Osteoblast (primary cell): ENCODE data around the gene ZFHX3. TPM values are rescaled to one million over a fixed set of nuclear protein-coding genes. Genes with fewer than 3 reads are reported as not detected.
"Not testable (repeated sequence)": the region's sequence is repeated elsewhere in the genome, so short reads cannot be mapped to it uniquely, and the experiment has no call there.

ENCODE experiments used
- DNase-seq: peaks from one replicate; pipeline ENCODE4 v3.0.0; 2011; ENCODE audit warnings: low spot score, mixed read lengths; ENCODE audit not compliant: insufficient read length; ENCODE audit errors: missing footprints
- H2AFZ ChIP-seq: 2 replicates; pipeline ENCODE4 v1.6.0; 2011; ENCODE audit warnings: mild to moderate bottlenecking, low read length
- H3K27ac ChIP-seq: 2 replicates; pipeline ENCODE4 v1.5.1; 2011; ENCODE audit warnings: mild to moderate bottlenecking, low read depth, low read length, moderate library complexity
- H3K27me3 ChIP-seq: 2 replicates; pipeline ENCODE4 v1.6.0; 2012; ENCODE audit warnings: mild to moderate bottlenecking, control low read depth, inconsistent platforms, low read length, moderate library complexity; ENCODE audit not compliant: insufficient read depth
- H3K36me3 ChIP-seq: 2 replicates; pipeline ENCODE4 v1.5.1; 2011; ENCODE audit warnings: mild to moderate bottlenecking, low read length, control low read depth, moderate library complexity; ENCODE audit not compliant: insufficient read depth
- H3K4me1 ChIP-seq: 2 replicates; pipeline ENCODE4 v1.5.1; 2011; ENCODE audit warnings: mild to moderate bottlenecking, low read length, control low read depth, moderate library complexity; ENCODE audit not compliant: insufficient read depth
- H3K4me2 ChIP-seq: 2 replicates; pipeline ENCODE4 v1.6.0; 2011; ENCODE audit warnings: mild to moderate bottlenecking, low read length; ENCODE audit not compliant: insufficient read depth
- H3K4me3 ChIP-seq: fragments of 200-600 bp; sonication (generic); 3 replicates; pipeline ENCODE4 v1.5.1; 2012; ENCODE audit warnings: mild to moderate bottlenecking, low read length, inconsistent platforms; ENCODE audit not compliant: insufficient read depth
- H3K79me2 ChIP-seq: 2 replicates; pipeline ENCODE4 v1.6.0; 2012; ENCODE audit warnings: mild to moderate bottlenecking, low read length, control low read depth, inconsistent platforms; ENCODE audit not compliant: insufficient read depth
- H3K9me3 ChIP-seq: 2 replicates; pipeline ENCODE4 v1.5.1; 2011; ENCODE audit warnings: low read depth, low read length, control low read depth
- H4K20me1 ChIP-seq: 2 replicates; pipeline ENCODE4 v1.6.0; 2012; ENCODE audit warnings: mild to moderate bottlenecking, low read length, control low read depth; ENCODE audit not compliant: insufficient read depth
- CTCF ChIP-seq: IDR thresholded peaks from 2 replicates; pipeline ENCODE4 v1.5.1; 2011; ENCODE audit warnings: mild to moderate bottlenecking, low read depth, low read length, moderate library complexity; ENCODE audit errors: extremely low read depth
- total RNA-seq: library from RNA; depleted of rRNA; stranded (reverse); fragments of >200 nt; gene quantifications from 2 replicates; pipeline ENCODE4 v1.2.3, GENCODE V29; 2012

ZFHX3 gene
- total RNA-seq, 1 donor = 14.5 TPM

- Histone ChIP-seq H3K4me1 (peaks cover 20% of the 10 kb centered on the region), H3K27ac (no peak overlapping the region), H3K4me3 (no peak overlapping the region), H4K20me1 (peaks cover 56% of the 10 kb centered on the region), H2AFZ (no peak overlapping the region), H3K79me2 (peaks cover 99% of the 10 kb centered on the region), H3K4me2 (no peak overlapping the region), H3K27me3 (no peaks in the 10 kb centered on the region), H3K36me3 (no peaks in the 10 kb centered on the region), H3K9me3 (no peaks in the 10 kb centered on the region)
- DNase-seq = no peak
- TF ChIP-seq CTCF = no peak
These were observed 50.8 kb downstream of the ZFHX3 start for GRCh38 chr16:72997141-72997542.

GRCh38 chr16:72996291-72997062 lies 51.5 kb downstream of the ZFHX3 start:
- peaks cover 99% of the 10 kb centered on the region for H3K79me2 ChIP-seq
- no peak for TF ChIP-seq CTCF
- no peak overlapping the region for H3K4me2 ChIP-seq
- DNase-seq = no peak
- no peak overlapping the region for H3K4me3 ChIP-seq
- no peak overlapping the region for H2AFZ ChIP-seq
- no peaks in the 10 kb centered on the region for H3K27me3 ChIP-seq
- H4K20me1 ChIP-seq = peaks cover 50% of the 10 kb centered on the region
- H3K36me3 ChIP-seq = no peaks in the 10 kb centered on the region
- H3K4me1 ChIP-seq = peaks cover 26% of the 10 kb centered on the region
- H3K27ac ChIP-seq = no peak overlapping the region
- no peaks in the 10 kb centered on the region for H3K9me3 ChIP-seq

GRCh38 chr16:72995882-72996270 lies 52.1 kb downstream of the ZFHX3 start:
- not testable (repeated sequence) for H3K4me2 ChIP-seq, H3K36me3 ChIP-seq, DNase-seq, H2AFZ ChIP-seq, H3K27ac ChIP-seq, H3K4me3 ChIP-seq, H3K9me3 ChIP-seq, H3K27me3 ChIP-seq
- H3K4me1 ChIP-seq = peaks cover 32% of the 10 kb centered on the region
- peaks cover 46% of the 10 kb centered on the region for H4K20me1 ChIP-seq
- H3K79me2 ChIP-seq = peaks cover 98% of the 10 kb centered on the region

GRCh38 chr16:72995151-72995881 lies 52.6 kb downstream of the ZFHX3 start:
- Histone ChIP-seq H3K9me3 (no peaks in the 10 kb centered on the region), H3K4me3 (no peak overlapping the region), H3K79me2 (peaks cover 97% of the 10 kb centered on the region), H3K36me3 (no peaks in the 10 kb centered on the region), H4K20me1 (peaks cover 44% of the 10 kb centered on the region), H3K4me1 (peaks cover 33% of the 10 kb centered on the region), H3K4me2 (no peak overlapping the region), H3K27me3 (no peaks in the 10 kb centered on the region), H2AFZ (no peak overlapping the region), H3K27ac (no peak overlapping the region)
- TF ChIP-seq CTCF = peak; percentile 41
- DNase-seq = no peak
